NCI-H2107 treated with DMSO at 0.1 percent for 48 hours (cell line): ENCODE results near the gene HNRNPA3.
A peak's percentile ranks its signal among the peaks of the same experiment; 100 is the strongest.
"Not testable (repeated sequence)": the region's sequence is repeated elsewhere in the genome, so short reads cannot be mapped to it uniquely, and the experiment has no call there.

ENCODE experiments used
- DNase-seq: peaks from one replicate; lab custom pipeline; 2025; ENCODE audit not compliant: unreplicated experiment; lab: John Stamatoyannopoulos, UW

Gene HNRNPA3

GRCh38 chr2:177188482-177189469, 23.8 kb upstream of the HNRNPA3 start:
- DNase-seq, result no peak

GRCh38 chr2:177190941-177191340, 21.7 kb upstream of the HNRNPA3 start:
- DNase-seq, result no peak

GRCh38 chr2:177192788-177193187, 19.8 kb upstream of the HNRNPA3 start:
- DNase-seq, result no peak

- DNase-seq, result no peak
Observed at GRCh38 chr2:177193240-177193639, 19.4 kb upstream of the HNRNPA3 start.

- DNase-seq, result peak; percentile 23
Observed at GRCh38 chr2:177195194-177195593, 17.4 kb upstream of the HNRNPA3 start.

- DNase-seq, result not testable (repeated sequence)
Observed at GRCh38 chr2:177200419-177200818, 12.2 kb upstream of the HNRNPA3 start.

- DNase-seq, result no peak
Observed at GRCh38 chr2:177201919-177202346, 10.7 kb upstream of the HNRNPA3 start.

GRCh38 chr2:177204417-177204816, 8.2 kb upstream of the HNRNPA3 start:
- no peak for DNase-seq

- no peak for DNase-seq
Observed at GRCh38 chr2:177207101-177207500, 5.5 kb upstream of the HNRNPA3 start.

GRCh38 chr2:177211169-177211568, 1.4 kb upstream of the HNRNPA3 start:
- DNase-seq, result no peak

- peak; percentile 48 for DNase-seq
Observed at GRCh38 chr2:177211576-177212105, 953 bp upstream of the HNRNPA3 start.

- DNase-seq, result peak; percentile 64
Observed at GRCh38 chr2:177212891-177213856, 580 bp downstream of the HNRNPA3 start.

- no peak for DNase-seq
Observed at GRCh38 chr2:177217247-177217843, 4.8 kb downstream of the HNRNPA3 start.

- not testable (repeated sequence) for DNase-seq
Observed at GRCh38 chr2:177219787-177220186, 7.2 kb downstream of the HNRNPA3 start.

GRCh38 chr2:177221534-177221933, 8.9 kb downstream of the HNRNPA3 start:
- no peak for DNase-seq

- DNase-seq, result no peak
Observed at GRCh38 chr2:177221970-177222369, 9.4 kb downstream of the HNRNPA3 start.

GRCh38 chr2:177223436-177223835, 10.8 kb downstream of the HNRNPA3 start:
- DNase-seq, result not testable (repeated sequence)

GRCh38 chr2:177225965-177226360, 13.4 kb downstream of the HNRNPA3 start:
- no peak for DNase-seq

- DNase-seq, result peak; percentile 32
Observed at GRCh38 chr2:177229442-177230242, 17.0 kb downstream of the HNRNPA3 start.

- no peak for DNase-seq
Observed at GRCh38 chr2:177231270-177231669, 18.7 kb downstream of the HNRNPA3 start.
